HL-60 (cell line): ENCODE data around the gene MAD1L1.

ENCODE experiments used
- CTCF ChIP-seq: IDR thresholded peaks from one replicate; pipeline ENCODE4 v1.5.1; 2011; ENCODE audit warnings: low read length, control low read depth, inconsistent platforms; ENCODE audit not compliant: insufficient read depth
- GABPA ChIP-seq: IDR thresholded peaks from 2 replicates; pipeline ENCODE4 v1.6.1; 2012; ENCODE audit warnings: low read depth
- POLR2AphosphoS5 ChIP-seq: IDR thresholded peaks from 2 replicates; pipeline ENCODE4 v1.6.1; 2012; ENCODE audit warnings: low read depth
- REST ChIP-seq: IDR thresholded peaks from 2 replicates; pipeline ENCODE4 v1.6.1; 2012; ENCODE audit warnings: low read depth; ENCODE audit not compliant: insufficient replicate concordance
- SPI1 ChIP-seq: IDR thresholded peaks from 2 replicates; pipeline ENCODE4 v1.6.1; 2012; ENCODE audit warnings: low read depth, mild to moderate bottlenecking, borderline replicate concordance

DNA sequence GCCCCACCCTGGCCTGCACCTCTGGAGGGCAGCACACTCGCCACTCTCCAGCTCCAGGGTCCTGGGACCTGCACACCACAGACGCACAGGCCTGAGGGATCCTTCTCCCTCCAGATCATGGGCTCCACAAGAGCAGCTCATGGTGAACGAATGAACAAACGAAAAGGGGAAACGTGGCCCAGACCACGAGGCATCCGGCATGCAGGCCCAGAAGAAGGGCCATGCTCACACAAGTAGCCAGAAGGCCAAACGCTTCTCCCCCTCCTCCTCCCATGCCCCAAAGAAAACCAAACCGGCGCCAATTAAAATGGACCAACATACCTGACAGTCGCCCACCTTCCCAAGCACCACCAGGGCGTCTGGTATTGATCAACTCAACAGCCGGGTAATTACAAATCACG is 30.4 kb downstream of the MAD1L1 start:
- TF ChIP-seq POLR2AphosphoS5: no peak
- TF ChIP-seq REST: no peak
- TF ChIP-seq CTCF: no peak
- no peak for TF ChIP-seq GABPA
- no peak for TF ChIP-seq SPI1
